GM19468 (cell line): Measurements from ENCODE around the gene PRG3.
"Not testable (repeated sequence)": the region's sequence is repeated elsewhere in the genome, so short reads cannot be mapped to it uniquely, and the experiment has no call there.

Source experiments
- ATAC-seq: cut with Tn5 transposase; IDR thresholded peaks from one replicate; pipeline ENCODE4 v1.9.1; 2021; ENCODE audit warnings: mild to moderate bottlenecking, moderate library complexity, moderate number of reproducible peaks; ENCODE audit not compliant: unreplicated experiment; ENCODE audit errors: extremely low read depth

The PRG3 gene

GRCh38 chr11:57345555-57346211, 35.3 kb downstream of the PRG3 start:
- no peak for ATAC-seq

GRCh38 chr11:57344826-57345225, 36.1 kb downstream of the PRG3 start:
- ATAC-seq = no peak

GRCh38 chr11:57343825-57344224, 37.1 kb downstream of the PRG3 start:
- ATAC-seq = no peak

- ATAC-seq = no peak
Measured at GRCh38 chr11:57342702-57343101, 38.2 kb downstream of the PRG3 start.

GRCh38 chr11:57341250-57341808, 39.6 kb downstream of the PRG3 start:
- ATAC-seq = no peak

- ATAC-seq = no peak
Measured at GRCh38 chr11:57340039-57340615, 40.8 kb downstream of the PRG3 start.

GRCh38 chr11:57339328-57339727, 41.6 kb downstream of the PRG3 start:
- ATAC-seq = no peak

GRCh38 chr11:57338142-57338541, 42.8 kb downstream of the PRG3 start, which contains the start of gene P2RX3:
Gene P2RX3 (plus strand): TSS chr11:57338352. CDS start chr11:57338551, 199 bp downstream.
- no peak for ATAC-seq

- not testable (repeated sequence) for ATAC-seq
Measured at GRCh38 chr11:57336856-57337255, 44.1 kb downstream of the PRG3 start.

GRCh38 chr11:57336111-57336666, 44.8 kb downstream of the PRG3 start:
- no peak for ATAC-seq

- ATAC-seq = peak; percentile 99
Measured at GRCh38 chr11:57335343-57336110, 45.4 kb downstream of the PRG3 start, which contains the start of gene SSRP1. Gene SSRP1 (minus strand): TSS chr11:57335892. CDS start chr11:57335121, 771 bp downstream.

- no peak for ATAC-seq
Measured at GRCh38 chr11:57335023-57335342, 46.0 kb downstream of the PRG3 start.

GRCh38 chr11:57332694-57333440, 48.1 kb downstream of the PRG3 start:
- no peak for ATAC-seq

GRCh38 chr11:57331720-57332119, 49.2 kb downstream of the PRG3 start:
- ATAC-seq = no peak

- no peak for ATAC-seq
Measured at GRCh38 chr11:57330029-57330428, 50.9 kb downstream of the PRG3 start.

- no peak for ATAC-seq
Measured at GRCh38 chr11:57327721-57328120, 53.2 kb downstream of the PRG3 start.
